NCI-H2081 (cell line): ENCODE measurements around the gene ZNF618.
"Not testable (repeated sequence)": the region's sequence is repeated elsewhere in the genome, so short reads cannot be mapped to it uniquely, and the experiment has no call there.

Source experiments
- DNase-seq, 2 experiments: peaks; one replicate each; lab custom pipeline; 2025; lab: John Stamatoyannopoulos, UW

The ZNF618 gene

GRCh38 chr9:113989714-113990569, 113.8 kb downstream of the ZNF618 start:
- DNase-seq, result no peak

GRCh38 chr9:113990570-113990907, 114.4 kb downstream of the ZNF618 start:
- no peak for DNase-seq

DNA sequence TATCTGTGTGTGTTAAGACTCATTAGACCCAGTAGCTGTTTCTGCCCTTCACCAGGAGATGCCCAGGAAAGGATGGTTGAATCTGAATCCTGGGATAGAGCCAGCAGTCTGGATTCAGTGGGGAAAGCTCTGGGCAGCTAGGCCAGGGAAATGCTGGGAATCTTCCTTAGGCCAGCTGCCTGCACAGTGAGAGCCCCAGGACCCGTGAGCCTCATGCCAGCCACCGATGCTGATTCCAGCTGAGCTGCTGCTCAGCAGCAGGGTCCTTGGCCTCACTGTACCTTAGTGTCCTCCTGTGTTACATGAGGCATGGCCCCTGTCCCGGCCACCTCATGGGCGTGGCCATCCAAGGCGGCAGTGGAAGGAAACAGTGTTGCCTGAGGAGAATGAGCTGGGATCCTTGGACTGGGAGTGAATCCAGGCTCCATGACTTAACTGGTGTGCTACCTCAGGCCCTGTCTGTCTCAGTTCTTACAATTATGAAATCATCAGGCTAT, 114.9 kb downstream of the ZNF618 start:
- DNase-seq, result no peak

GRCh38 chr9:113991714-113992113, 115.6 kb downstream of the ZNF618 start:
- no peak for DNase-seq

- DNase-seq, result peak; percentile 56 to 87
Measured at GRCh38 chr9:113992276-113992951, 116.3 kb downstream of the ZNF618 start.

GRCh38 chr9:113992994-113993393, 116.9 kb downstream of the ZNF618 start:
- DNase-seq, result no peak

DNA sequence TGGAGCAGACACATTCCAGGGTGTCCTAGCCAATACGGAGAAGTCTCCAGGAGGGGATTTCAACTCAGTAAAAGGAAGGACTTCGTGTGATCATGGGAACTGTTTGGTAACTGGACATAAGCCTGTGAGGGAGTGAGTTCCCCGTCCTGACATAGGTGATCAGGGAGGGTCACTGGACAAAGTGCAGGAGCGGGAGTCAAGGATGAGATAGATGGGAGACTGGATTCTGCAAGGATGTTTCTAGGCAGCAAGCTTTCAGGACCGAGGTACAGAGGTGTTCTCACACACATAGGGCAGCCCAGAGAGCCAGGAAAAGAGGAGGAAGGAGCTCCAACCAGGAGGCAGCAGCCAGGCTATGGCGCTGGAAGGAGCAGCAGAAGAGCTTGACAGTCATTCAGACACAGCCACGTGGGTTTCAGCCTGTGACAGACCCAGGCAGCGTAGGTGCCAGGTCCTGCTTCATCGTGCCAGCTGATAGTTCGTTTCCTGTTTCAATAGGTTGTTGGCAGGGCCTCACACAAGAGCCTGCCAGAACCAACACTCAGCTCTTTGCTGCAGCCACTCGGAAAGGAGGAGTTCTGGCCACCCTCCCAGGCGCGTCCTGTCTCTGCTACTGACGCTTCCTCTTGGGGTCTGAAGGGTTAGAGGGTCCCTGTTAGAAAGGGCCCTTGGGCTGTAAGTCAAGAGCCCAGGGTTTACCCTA, 117.9 kb downstream of the ZNF618 start:
- peak; percentile 85 to 95 for DNase-seq

- no peak for DNase-seq
Measured at GRCh38 chr9:113995401-113995800, 119.3 kb downstream of the ZNF618 start.

DNA sequence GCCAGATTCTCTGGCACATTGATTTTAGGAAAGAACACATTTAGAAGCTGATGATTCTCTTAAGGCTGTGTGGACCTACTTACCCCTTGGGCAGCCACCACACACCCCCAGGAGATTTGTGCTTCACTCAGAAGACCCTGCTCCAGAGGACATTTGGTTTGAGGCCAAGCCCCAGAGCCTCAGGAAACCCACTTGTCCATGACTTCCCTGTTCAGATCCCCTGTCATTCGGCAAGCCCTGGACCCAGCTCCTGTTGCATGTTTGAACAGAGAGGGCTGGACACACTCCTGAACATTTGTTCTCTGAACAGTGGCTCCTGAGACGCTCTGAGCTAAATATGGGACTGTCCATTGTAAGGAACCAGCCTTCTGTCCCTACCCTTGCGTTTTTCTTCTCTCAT, 119.9 kb downstream of the ZNF618 start:
- DNase-seq, result no peak

- no peak for DNase-seq
Measured at GRCh38 chr9:113996531-113997001, 120.5 kb downstream of the ZNF618 start.

DNA sequence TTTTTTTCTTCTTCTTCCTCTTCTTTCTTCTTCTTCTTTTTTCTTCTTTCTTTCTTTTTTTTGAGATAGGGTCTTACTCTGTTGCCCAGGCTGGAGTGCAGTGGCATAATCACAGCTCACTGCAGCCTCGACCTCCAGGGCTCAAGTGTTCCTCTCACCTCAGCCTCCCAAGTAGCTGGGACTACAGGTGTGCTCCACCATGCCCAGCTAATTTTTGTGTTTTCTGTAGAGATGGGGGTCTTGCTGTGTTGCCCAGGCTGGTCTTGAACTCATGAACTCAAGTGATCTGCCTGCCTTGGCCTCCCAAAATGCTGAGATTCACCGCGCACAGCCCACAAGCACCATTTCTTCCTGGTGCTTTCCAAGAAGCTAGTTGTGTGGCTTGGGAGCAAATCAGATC, 121.0 kb downstream of the ZNF618 start:
- DNase-seq, result not testable (repeated sequence)

DNA sequence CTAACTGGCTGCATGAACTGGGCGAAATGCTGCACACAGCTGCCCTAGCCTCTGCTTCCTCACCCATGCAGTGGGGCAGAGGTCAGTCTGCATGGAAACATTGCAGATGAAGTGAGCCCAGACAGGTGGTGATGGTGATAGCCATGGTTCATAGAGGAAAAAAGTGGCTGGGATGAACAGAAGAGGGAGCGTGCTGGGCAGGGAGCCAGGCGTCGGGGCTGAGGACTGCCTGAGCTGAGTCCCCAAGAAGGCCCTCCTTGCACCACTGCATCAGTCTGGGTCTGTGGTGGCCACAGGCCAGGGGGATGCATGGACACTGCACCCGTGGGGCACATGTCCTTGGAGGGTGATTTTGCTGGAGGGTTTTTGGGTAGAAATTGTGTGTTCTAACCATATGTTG, 121.5 kb downstream of the ZNF618 start:
- DNase-seq, result no peak

- DNase-seq, result no peak
Measured at GRCh38 chr9:113998114-113998513, 122.0 kb downstream of the ZNF618 start.

DNA sequence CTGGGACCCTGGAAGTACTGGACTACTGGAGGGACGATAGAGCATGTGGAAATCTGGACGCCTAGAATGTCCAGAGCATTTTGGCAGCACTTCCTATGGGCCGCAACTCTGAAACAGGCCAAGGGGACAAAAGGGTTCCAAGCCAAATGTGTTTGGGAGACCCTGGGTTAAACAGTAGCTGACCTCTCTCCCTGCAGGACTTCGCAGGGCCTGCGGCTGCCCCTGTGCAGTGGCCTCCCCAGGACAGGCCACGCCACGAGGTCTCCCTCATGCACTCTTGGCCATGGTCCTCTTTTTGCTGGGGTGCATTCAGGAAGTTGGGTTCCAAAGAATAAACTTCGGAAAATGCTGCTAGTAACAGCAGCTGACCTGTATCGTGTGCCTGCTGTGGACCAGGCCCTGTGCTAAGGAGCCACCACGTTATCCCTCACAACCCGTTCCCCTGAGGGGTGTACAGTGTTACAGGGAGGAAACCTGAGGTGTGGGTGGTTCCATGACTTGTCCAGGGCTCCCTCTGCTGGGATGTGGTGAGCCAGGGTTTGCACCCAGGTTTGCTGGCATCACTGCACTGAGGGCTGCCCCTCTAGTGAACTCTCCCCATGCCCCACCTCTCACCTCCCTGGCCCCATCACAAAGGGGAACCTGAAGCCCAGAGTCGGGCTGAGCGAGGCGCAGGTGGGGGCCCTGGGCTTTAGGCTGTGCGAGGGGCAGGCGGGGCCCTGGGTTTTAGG, 122.6 kb downstream of the ZNF618 start:
- peak in 1 of 2 experiments; percentile 5 for DNase-seq

DNA sequence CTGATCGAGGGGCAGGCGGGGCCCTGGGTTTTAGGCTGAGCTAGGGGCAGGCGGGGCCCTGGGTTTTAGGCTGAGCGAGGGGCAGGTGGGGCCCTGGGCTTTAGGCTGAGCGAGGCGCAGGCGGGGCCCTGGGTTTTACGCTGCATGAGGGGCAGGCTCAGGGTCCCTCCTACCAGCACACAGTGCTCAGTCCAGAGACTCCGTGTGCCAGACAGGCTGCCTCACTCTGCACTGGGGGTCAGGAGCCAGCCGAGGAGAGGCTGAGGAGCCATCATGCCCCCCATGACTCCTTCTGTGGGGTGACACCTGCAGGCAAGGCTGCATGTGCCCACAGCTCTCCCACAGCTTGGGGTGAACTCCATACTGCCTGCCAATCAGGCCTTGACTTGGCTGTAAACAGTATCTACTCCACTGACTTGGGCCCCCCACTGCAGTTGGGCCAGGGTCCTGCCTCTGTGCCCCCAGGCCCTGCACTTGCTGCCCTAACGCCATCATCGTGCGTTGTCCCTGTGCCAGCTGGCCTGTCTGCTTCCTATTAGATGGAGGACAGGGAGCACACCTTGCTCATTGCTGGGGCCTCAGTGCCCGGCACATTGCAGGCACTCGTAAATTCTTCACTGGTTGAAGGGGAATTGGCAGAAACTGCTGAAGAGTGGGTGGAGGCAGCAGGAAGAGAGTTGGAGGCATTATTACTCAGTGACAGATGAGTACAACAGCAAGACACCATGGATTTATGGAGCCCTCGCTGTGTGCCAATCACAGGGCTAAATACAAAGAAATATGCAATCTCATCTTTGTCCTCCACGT, 123.3 kb downstream of the ZNF618 start:
- DNase-seq, result no peak

- no peak for DNase-seq
Measured at GRCh38 chr9:114000063-114000454, 124.0 kb downstream of the ZNF618 start.

DNA sequence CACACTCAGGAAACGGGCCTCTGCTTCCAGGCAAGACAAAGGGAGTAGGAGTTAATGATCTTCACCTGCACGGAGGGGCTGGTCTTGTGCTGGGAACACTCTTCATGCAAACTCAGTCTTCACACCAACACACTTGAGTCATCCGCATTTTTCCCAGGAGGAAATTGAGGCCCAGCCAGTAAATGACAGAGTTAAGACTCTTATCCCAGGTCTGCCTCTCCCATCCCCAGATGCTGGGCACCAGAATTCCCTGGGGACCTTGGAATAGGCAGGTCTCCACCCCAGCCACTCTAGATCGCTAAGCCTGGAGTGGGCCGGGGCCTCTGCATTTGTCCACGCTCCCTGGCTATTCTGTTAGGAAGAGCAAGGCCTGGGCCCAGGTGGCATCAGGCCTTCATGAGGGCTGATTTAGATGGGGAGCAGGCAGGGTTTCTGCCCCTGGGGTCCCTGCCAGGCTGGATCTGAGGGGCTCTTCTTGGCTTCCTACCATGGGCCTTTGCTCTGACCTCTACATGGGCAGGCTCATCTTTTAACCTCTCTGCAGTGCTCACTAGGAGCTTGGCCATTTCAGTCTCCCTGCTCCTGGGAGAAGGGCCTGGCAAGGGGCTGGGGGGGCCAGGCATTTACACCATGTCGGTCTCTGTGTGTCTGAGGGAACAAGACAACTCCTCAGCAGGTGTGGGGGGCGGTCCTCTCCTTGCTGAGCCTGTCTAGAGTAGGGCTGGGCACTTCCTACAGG, 124.7 kb downstream of the ZNF618 start:
- DNase-seq, result no peak

DNA sequence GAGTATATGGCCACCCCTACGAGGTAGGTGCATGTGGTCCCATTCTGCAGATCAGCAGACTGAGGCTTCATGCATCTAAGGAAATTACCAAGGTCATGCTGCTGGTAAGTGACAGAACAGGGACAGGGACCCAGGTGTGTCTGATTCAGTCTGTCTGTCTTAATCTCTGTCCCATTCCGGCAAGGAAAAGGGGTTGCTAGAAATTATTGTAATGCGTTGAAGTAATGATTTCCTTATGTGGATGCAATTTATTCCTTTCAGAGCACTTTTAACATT, 125.2 kb downstream of the ZNF618 start:
- DNase-seq, result no peak

GRCh38 chr9:114001794-114002261, 125.7 kb downstream of the ZNF618 start:
- no peak for DNase-seq

GRCh38 chr9:114002271-114002985, 126.3 kb downstream of the ZNF618 start:
- DNase-seq, result no peak
